Ovary (tissue), 3 donors: ENCODE results near the gene PCDHB12.
"Not testable (repeated sequence)": the region's sequence is repeated elsewhere in the genome, so short reads cannot be mapped to it uniquely, and the experiment has no call there.

Experiments
- POLR2A ChIP-seq: fragments of 450-650 bp; IDR thresholded peaks from one replicate; pipeline ENCODE4 v1.6.1; 2017; ENCODE audit warnings: antibody characterized with exemption, mild to moderate bottlenecking, moderate library complexity
- TF ChIP-seq, protein P1 (sequence below), 3 donors: fragments of 450-650 bp in 2 of 3; fragments of 200-600 bp in 1 of 3; IDR thresholded peaks; one replicate each; pipeline versions ENCODE4 v1.5.1 to v1.8.0; 2016 to 2022; ENCODE audit warnings: antibody characterized with exemption in 3 of 3, mild to moderate bottlenecking in 1 of 3
- donor health status: DM: no; HTN: no; CAD: no.

DNA sequence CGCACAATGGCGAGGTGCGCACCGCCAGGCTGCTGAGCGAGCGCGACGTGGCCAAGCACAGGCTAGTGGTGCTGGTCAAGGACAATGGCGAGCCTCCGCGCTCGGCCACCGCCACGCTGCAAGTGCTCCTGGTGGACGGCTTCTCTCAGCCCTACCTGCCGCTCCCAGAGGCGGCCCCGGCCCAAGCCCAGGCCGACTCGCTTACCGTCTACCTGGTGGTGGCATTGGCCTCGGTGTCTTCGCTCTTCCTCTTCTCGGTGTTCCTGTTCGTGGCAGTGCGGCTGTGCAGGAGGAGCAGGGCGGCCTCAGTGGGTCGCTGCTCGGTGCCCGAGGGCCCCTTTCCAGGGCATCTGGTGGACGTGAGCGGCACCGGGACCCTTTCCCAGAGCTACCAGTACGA is 38.9 kb downstream of the PCDHB12 start:
- not testable (repeated sequence) for TF ChIP-seq POLR2A
- TF ChIP-seq, protein P1, sequence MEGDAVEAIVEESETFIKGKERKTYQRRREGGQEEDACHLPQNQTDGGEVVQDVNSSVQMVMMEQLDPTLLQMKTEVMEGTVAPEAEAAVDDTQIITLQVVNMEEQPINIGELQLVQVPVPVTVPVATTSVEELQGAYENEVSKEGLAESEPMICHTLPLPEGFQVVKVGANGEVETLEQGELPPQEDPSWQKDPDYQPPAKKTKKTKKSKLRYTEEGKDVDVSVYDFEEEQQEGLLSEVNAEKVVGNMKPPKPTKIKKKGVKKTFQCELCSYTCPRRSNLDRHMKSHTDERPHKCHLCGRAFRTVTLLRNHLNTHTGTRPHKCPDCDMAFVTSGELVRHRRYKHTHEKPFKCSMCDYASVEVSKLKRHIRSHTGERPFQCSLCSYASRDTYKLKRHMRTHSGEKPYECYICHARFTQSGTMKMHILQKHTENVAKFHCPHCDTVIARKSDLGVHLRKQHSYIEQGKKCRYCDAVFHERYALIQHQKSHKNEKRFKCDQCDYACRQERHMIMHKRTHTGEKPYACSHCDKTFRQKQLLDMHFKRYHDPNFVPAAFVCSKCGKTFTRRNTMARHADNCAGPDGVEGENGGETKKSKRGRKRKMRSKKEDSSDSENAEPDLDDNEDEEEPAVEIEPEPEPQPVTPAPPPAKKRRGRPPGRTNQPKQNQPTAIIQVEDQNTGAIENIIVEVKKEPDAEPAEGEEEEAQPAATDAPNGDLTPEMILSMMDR (IDR thresholded peaks at IDR 0.05) = not testable (repeated sequence)
